LNCaP clone FGC (cell line): ENCODE results near the gene CCDC197.

Experiments
- DNase-seq: peaks from one replicate; pipeline ENCODE4 v3.0.0-alpha.2; 2011; ENCODE audit warnings: low read depth
- H3K4me3 ChIP-seq: 2 replicates; pipeline ENCODE4 v1.5.1; 2011; ENCODE audit warnings: mild to moderate bottlenecking, low read depth, low read length, control low read depth
- CTCF ChIP-seq: IDR thresholded peaks from 2 replicates; pipeline ENCODE4 v1.5.1; 2012; ENCODE audit warnings: mild to moderate bottlenecking; ENCODE audit not compliant: control insufficient read depth, insufficient read depth; ENCODE audit errors: extremely low read depth

CCDC197 gene

GRCh38 chr14:93991649-93992048 is 5.5 kb upstream of the CCDC197 start:
- no peak for TF ChIP-seq CTCF
- DNase-seq = no peak
- no peak overlapping the region for H3K4me3 ChIP-seq

GRCh38 chr14:93993382-93993781 is 3.7 kb upstream of the CCDC197 start:
- no peak for DNase-seq
- TF ChIP-seq CTCF = no peak
- no peak overlapping the region for H3K4me3 ChIP-seq

- H3K4me3 ChIP-seq = no peak overlapping the region
- no peak for TF ChIP-seq CTCF
- no peak for DNase-seq
Measured at GRCh38 chr14:93994919-93995682, 2.0 kb upstream of the CCDC197 start.

GRCh38 chr14:93996130-93996695 is 888 bp upstream of the CCDC197 start:
- H3K4me3 ChIP-seq = no peak overlapping the region
- no peak for TF ChIP-seq CTCF
- no peak for DNase-seq

GRCh38 chr14:93997916-93998870 is 1.1 kb downstream of the CCDC197 start:
- H3K4me3 ChIP-seq = no peak overlapping the region
- no peak for DNase-seq
- no peak for TF ChIP-seq CTCF

- H3K4me3 ChIP-seq = no peak overlapping the region
- DNase-seq = no peak
- no peak for TF ChIP-seq CTCF
Measured at GRCh38 chr14:93998871-93999403, 1.8 kb downstream of the CCDC197 start.
